Breast epithelium (tissue), 3 donors: ENCODE measurements around the gene ASCC2.

Experiments
- POLR2A ChIP-seq: fragments of 450-650 bp; IDR thresholded peaks from one replicate; pipeline ENCODE4 v1.6.1; 2016; ENCODE audit warnings: antibody characterized with exemption, mild to moderate bottlenecking, moderate library complexity
- POLR2AphosphoS5 ChIP-seq, 3 donors: sonication (generic); formaldehyde crosslinking; IDR thresholded peaks; one replicate each; pipeline ENCODE4 v1.6.1; 2017; ENCODE audit warnings: antibody characterized with exemption in 3 of 3
- TF ChIP-seq, protein P1 (sequence below), 3 donors: fragments of 450-650 bp; IDR thresholded peaks; one replicate each; pipeline ENCODE4 v1.5.1; 2016 to 2017; ENCODE audit warnings: antibody characterized with exemption in 3 of 3, mild to moderate bottlenecking in 3 of 3, moderate library complexity in 3 of 3

DNA sequence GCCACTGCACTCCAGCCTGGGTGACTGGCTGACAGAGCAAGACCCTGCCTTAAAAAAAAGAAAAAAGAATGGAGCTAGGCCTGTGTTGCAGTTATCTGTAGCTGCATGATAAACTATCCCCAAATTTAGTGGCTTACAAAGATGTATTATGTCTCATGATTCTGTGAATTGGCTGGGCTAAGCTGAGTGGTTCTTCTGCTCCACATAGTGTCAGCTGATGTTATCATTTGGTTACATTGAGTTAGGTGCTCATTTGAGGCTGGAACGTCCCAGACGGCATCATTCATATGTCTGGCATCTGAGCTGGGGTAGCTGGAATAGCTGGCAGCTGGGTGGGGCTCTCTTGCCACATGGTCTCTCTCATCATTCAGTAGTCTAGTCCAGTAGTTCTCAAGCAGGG lies 8.2 kb upstream of the ASCC2 start:
- TF ChIP-seq POLR2A = no peak
- TF ChIP-seq, protein P1, sequence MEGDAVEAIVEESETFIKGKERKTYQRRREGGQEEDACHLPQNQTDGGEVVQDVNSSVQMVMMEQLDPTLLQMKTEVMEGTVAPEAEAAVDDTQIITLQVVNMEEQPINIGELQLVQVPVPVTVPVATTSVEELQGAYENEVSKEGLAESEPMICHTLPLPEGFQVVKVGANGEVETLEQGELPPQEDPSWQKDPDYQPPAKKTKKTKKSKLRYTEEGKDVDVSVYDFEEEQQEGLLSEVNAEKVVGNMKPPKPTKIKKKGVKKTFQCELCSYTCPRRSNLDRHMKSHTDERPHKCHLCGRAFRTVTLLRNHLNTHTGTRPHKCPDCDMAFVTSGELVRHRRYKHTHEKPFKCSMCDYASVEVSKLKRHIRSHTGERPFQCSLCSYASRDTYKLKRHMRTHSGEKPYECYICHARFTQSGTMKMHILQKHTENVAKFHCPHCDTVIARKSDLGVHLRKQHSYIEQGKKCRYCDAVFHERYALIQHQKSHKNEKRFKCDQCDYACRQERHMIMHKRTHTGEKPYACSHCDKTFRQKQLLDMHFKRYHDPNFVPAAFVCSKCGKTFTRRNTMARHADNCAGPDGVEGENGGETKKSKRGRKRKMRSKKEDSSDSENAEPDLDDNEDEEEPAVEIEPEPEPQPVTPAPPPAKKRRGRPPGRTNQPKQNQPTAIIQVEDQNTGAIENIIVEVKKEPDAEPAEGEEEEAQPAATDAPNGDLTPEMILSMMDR (IDR thresholded peaks at IDR 0.05) = no peak
- TF ChIP-seq POLR2AphosphoS5 (IDR thresholded peaks at IDR 0.05) = no peak
